Measurements from ENCODE around the gene PDX1.

Gene PDX1

GRCh38 chr13:27971776-27972477, 52.1 kb downstream of the PDX1 start:
- no peak for DNase-seq

- DNase-seq = no peak
Observed at GRCh38 chr13:27972478-27972820, 52.6 kb downstream of the PDX1 start.

GRCh38 chr13:27973291-27973690, 53.5 kb downstream of the PDX1 start:
- DNase-seq = no peak

GRCh38 chr13:27973961-27974662, 54.3 kb downstream of the PDX1 start:
- DNase-seq = no peak
